Right kidney (tissue), 1 donor: ENCODE measurements around the gene COBL.

Experiments used
- DNase-seq: peaks from one replicate; pipeline ENCODE4 v3.0.0-alpha.2; 2016

Gene COBL

GRCh38 chr7:51188987-51189386 lies 127.6 kb downstream of the COBL start:
- no peak for DNase-seq

- peak; percentile 18 for DNase-seq
These were observed 128.7 kb downstream of the COBL start for GRCh38 chr7:51187941-51188340.

GRCh38 chr7:51186531-51186930 lies 130.1 kb downstream of the COBL start:
- DNase-seq, result no peak

- no peak for DNase-seq
These were observed 133.9 kb downstream of the COBL start for GRCh38 chr7:51182636-51183166.

- no peak for DNase-seq
These were observed 136.5 kb downstream of the COBL start for GRCh38 chr7:51180092-51180491.

DNA sequence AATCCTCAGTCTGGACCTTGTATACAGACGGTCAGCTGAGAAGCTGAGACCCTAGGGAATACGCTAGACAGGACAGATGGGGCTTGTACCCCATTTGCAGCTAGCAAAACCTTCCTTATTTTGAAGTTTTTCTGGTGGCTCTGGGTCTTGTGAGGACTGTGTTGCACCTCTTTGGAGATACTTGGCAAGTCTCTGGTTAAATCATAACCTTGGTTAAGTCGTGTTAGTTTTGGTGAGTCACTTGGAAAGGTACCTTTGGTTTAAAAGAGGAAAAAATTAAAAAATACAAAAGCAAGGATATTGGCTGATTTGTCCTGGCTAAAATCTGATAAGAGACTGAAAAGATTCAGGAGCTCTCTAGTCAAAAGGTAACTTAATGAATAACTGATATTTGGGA lies 140.6 kb downstream of the COBL start:
- DNase-seq, result no peak

GRCh38 chr7:51175316-51175991 lies 141.2 kb downstream of the COBL start:
- no peak for DNase-seq

GRCh38 chr7:51165337-51165736 lies 151.3 kb downstream of the COBL start:
- DNase-seq, result no peak

GRCh38 chr7:51162724-51163329 lies 153.8 kb downstream of the COBL start:
- DNase-seq, result peak; percentile 38

DNA sequence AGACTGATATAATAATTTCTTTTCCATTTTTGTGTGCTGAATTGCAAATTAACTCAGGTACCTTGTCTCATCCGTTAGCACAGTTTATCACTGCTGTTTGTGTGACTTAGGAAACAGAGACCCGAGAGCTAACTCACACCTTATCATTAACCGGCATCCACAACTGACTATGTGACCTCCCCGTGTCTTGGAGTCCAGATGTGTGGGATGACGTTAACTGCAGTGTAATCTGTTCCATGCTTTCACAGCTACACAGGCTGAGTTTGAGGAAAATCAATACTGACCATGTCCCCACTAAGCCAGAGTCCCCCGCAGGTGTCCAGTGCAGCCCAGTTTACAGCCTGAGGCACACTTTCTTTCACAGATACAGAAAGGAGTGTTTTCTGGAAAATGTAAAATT lies 154.7 kb downstream of the COBL start:
- DNase-seq, result no peak

- DNase-seq, result peak; percentile 53
These were observed 155.5 kb downstream of the COBL start for GRCh38 chr7:51160990-51161615.

- DNase-seq, result no peak
These were observed 156.2 kb downstream of the COBL start for GRCh38 chr7:51160411-51160810.

DNA sequence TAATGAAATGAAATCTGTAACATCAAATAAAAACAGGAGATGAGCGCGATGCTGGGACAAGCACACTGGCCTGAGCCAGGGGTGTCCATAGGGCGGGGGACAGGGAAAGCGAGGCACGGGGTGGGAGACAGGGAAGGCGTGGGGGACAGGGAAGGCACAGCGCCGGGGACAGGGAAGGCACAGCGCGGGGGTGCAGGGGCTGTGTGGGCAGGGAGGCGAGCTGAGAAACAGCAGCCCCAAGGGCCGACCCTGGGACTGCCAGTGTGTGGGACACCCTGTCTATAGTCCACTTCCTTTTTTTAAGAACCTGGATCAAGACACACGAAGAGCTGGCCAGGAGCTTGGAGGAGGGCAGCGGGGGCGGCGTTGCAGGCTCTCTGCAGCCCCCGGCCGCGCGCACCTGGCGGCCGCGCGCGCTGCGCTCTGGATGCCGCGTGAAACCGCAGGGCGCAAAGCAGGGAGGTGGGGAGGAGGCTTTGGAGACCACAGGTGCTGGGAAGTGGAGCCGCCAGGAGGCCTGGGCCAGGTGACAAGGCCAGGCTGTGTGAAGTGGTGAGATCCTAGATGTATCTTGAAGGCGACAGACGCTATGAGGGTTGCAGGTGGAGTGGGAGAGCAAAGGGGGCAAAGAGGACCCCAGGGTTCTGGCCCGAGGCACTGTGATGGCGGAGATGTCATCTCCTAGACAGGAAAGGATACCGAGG lies 157.7 kb downstream of the COBL start:
- DNase-seq, result peak; percentile 27

DNA sequence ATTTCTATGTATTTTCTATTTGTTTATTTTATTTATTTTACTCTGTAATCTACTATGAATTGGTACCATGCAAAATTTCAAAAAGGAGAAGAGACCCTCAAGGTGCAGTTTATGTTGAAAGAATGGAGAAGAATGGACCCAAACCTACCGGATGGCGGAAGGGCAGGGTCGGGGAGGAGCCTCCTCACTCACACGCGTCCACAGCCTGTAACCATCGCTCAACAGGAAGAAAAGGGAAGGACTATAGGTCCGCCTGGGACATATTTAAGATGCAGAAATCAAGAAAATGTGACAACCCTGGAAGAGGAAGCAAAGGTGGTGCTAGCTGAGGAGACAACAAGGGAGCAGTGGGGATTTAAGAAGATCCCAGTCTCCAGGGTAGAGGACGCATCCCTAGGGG lies 158.4 kb downstream of the COBL start:
- DNase-seq, result no peak

GRCh38 chr7:51154201-51154600 lies 162.4 kb downstream of the COBL start:
- DNase-seq, result no peak

DNA sequence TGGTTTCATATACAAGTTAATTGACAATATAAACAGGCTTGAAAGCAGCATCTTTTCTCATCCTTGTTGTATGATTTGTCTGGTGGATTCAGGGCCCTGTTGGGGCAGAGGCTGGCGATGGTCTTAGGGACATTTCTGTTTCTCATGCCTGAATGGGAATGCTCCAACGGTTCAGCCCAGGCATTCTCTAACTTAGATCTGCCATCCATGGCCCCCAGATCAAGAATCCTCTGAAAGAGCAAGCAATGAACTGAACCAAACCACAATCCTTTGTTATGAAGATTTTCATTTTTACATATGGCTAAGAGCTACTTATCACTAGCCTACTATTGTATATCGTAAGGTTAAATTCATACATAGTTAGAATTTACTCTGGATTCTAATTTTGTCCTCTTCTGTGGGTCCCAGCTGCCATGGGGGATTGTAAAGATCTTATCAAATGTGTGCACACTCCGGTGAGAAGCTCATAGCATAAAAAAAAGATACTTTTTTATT lies 163.9 kb downstream of the COBL start:
- DNase-seq, result no peak

GRCh38 chr7:51151455-51151854 lies 165.2 kb downstream of the COBL start:
- peak; percentile 7 for DNase-seq

DNA sequence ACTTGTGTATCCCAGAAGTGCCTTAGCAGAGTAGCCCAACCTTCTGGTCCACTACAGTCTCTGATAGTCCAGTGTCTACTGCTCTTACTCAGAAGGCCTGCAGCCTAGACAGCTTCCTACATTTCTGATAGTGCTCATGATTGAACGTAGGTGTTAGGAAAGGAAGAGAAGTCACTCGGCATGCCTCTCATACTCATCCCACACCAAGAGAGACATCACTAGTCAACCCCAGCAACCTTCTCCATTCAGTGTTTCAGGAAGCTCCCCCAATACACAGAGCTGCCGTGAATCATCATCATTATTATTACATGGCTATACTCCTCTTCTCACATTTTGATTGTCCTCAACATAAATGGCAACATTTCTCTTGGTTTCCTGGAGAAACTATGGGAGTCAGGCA lies 166.4 kb downstream of the COBL start:
- DNase-seq, result no peak

DNA sequence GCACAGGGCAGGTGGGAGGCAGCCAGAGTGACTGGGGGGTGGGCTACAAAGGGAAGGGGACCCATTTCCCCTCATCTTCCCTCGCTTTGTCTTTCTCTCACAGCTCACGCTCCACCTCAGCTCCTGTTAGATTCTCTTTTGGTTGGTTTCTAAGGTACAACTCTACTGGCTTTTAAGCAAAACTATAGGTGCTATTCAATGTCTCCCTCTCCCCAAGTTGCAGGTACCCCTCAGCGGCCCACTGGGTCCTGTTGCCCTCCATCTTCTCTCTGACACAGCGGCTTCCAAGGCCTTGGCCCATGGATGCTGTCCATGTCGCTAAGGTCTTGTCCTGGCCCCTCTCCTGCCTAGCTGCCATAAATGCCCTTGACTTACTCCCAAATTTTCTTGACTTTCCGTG lies 168.4 kb downstream of the COBL start:
- no peak for DNase-seq

DNA sequence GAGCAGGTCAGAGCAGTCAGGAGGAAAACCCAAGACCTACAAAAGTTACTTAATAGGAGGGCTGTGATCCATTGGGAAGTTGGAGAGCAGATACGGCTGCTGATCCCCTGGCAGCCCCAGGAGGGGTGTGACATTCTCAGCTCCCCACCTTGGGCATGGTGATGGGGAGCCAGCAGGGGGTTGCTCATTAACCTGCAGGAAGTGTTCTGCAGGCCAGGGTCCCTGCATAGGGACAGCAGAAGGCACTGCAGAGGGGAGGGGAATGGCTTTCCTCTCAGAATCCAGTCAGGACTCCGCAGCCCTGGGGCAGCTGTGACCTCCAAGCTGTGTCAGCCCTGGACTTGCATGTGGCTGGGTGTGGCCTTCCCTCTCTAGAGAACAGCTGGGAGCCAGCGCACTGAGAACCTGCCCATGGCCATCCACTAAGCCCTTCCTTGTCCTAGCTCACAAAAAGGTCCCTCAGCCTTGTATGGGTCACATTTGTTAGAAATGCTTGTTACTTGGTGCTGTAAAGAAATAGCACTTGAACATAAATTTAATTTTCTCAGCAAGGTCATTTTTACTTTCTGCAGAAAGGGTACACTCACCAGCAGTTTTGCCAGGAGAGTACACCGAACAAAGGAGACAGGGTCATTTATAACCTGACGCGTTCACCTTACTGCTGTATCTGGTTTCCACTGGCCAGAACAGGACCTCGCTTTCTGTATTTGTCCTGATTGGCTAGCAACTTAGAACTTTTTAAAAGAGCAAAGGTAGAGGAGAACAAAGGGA lies 169.6 kb downstream of the COBL start:
- DNase-seq, result no peak

- DNase-seq, result no peak
These were observed 172.4 kb downstream of the COBL start for GRCh38 chr7:51144178-51144577.

GRCh38 chr7:51142741-51143385 lies 173.7 kb downstream of the COBL start:
- DNase-seq, result no peak
